Esophagus squamous epithelium (tissue), 4 donors: ENCODE data around the gene PDHX.

Experiments used
- POLR2A ChIP-seq, 4 donors: fragments of 450-650 bp; IDR thresholded peaks; one replicate each; pipeline ENCODE4 v1.6.1; 2017; ENCODE audit warnings: antibody characterized with exemption in 4 of 4, mild to moderate bottlenecking in 4 of 4, moderate library complexity in 3 of 4
- TF ChIP-seq, protein P1 (sequence below), 6 experiments: fragments of 450-650 bp in 4 of 6; fragments of 200-600 bp in 2 of 6; sonication (generic) in 2 of 6; IDR thresholded peaks; one replicate each; pipeline ENCODE4 v1.5.1; 2016 to 2019; ENCODE audit warnings: antibody characterized with exemption in 6 of 6, mild to moderate bottlenecking in 4 of 6, moderate library complexity in 4 of 6

- TF ChIP-seq, protein P1, sequence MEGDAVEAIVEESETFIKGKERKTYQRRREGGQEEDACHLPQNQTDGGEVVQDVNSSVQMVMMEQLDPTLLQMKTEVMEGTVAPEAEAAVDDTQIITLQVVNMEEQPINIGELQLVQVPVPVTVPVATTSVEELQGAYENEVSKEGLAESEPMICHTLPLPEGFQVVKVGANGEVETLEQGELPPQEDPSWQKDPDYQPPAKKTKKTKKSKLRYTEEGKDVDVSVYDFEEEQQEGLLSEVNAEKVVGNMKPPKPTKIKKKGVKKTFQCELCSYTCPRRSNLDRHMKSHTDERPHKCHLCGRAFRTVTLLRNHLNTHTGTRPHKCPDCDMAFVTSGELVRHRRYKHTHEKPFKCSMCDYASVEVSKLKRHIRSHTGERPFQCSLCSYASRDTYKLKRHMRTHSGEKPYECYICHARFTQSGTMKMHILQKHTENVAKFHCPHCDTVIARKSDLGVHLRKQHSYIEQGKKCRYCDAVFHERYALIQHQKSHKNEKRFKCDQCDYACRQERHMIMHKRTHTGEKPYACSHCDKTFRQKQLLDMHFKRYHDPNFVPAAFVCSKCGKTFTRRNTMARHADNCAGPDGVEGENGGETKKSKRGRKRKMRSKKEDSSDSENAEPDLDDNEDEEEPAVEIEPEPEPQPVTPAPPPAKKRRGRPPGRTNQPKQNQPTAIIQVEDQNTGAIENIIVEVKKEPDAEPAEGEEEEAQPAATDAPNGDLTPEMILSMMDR (IDR thresholded peaks at IDR 0.05): no peak
- TF ChIP-seq POLR2A (IDR thresholded peaks at IDR 0.05): no peak
Measured at GRCh38 chr11:35014346-35014745, 97.9 kb downstream of the PDHX start.
